CD4-positive, CD25-positive, alpha-beta regulatory T cell (primary cell): ENCODE results near the gene CCDC91. TPM values are rescaled to one million over a fixed set of nuclear protein-coding genes. Genes with fewer than 3 reads are reported as not detected.
A peak's percentile ranks its signal among the peaks of the same experiment; 100 is the strongest.

Source experiments
- ATAC-seq, 2 donors: fragments of 150-1000 bp; cut with Tn5 transposase; one replicate each; pipeline ENCODE4 v1.10.0; 2021; ENCODE audit warnings: low read depth in 2 of 2, moderate number of reproducible peaks in 2 of 2, moderate library complexity in 1 of 2
- DNase-seq, 3 donors: peaks; one replicate each; pipeline versions ENCODE4 v3.0.0 to v3.0.0-alpha.2; 2012 to 2022; ENCODE audit warnings: mixed read lengths in 1 of 3
- H3K27ac ChIP-seq: one replicate; pipeline ENCODE4 v1.7.0; 2013; ENCODE audit warnings: mild to moderate bottlenecking, low read length; ENCODE audit not compliant: insufficient read depth, poor library complexity, severe bottlenecking
- H3K27me3 ChIP-seq: one replicate; pipeline ENCODE4 v1.7.0; 2013; ENCODE audit warnings: low read length; ENCODE audit not compliant: control insufficient read depth, insufficient read depth
- H3K36me3 ChIP-seq: one replicate; pipeline ENCODE4 v1.7.0; 2013; ENCODE audit warnings: mild to moderate bottlenecking, low read length, moderate library complexity; ENCODE audit not compliant: control insufficient read depth, insufficient read depth
- H3K4me1 ChIP-seq: 2 replicates; pipeline ENCODE4 v1.7.0; 2013; ENCODE audit warnings: mild to moderate bottlenecking, low read length; ENCODE audit not compliant: insufficient read depth, control insufficient read depth, poor library complexity, severe bottlenecking
- H3K4me3 ChIP-seq: one replicate; pipeline ENCODE4 v1.7.0; 2013; ENCODE audit warnings: low read depth, mild to moderate bottlenecking, low read length, moderate library complexity
- H3K9me3 ChIP-seq, 2 experiments: 1 replicate in 1 of 2; 2 replicates in 1 of 2; pipeline ENCODE4 v1.7.0; 2013; ENCODE audit warnings: low read length in 2 of 2, mild to moderate bottlenecking in 1 of 2, moderate library complexity in 1 of 2; ENCODE audit not compliant: control insufficient read depth in 2 of 2
- H3K27ac Mint-ChIP-seq, 3 donors: one replicate each; pipeline ENCODE4 v1.8.0; 2020 to 2022; ENCODE audit warnings: mild to moderate bottlenecking in 3 of 3, mixed read lengths in 3 of 3, moderate library complexity in 2 of 3
- H3K27me3 Mint-ChIP-seq: one replicate; pipeline ENCODE4 v1.8.0; 2022; ENCODE audit warnings: mild to moderate bottlenecking, mixed read lengths
- H3K36me3 Mint-ChIP-seq: one replicate; pipeline ENCODE4 v1.8.0; 2020; ENCODE audit warnings: mixed read lengths
- H3K4me1 Mint-ChIP-seq, 4 donors: one replicate each; pipeline ENCODE4 v1.8.0; 2020 to 2022; ENCODE audit warnings: mixed read lengths in 4 of 4, mild to moderate bottlenecking in 1 of 4
- H3K4me3 Mint-ChIP-seq, 4 donors: one replicate each; pipeline ENCODE4 v1.8.0; 2020 to 2022; ENCODE audit warnings: mild to moderate bottlenecking in 4 of 4, mixed read lengths in 4 of 4, moderate library complexity in 3 of 4
- H3K9me3 Mint-ChIP-seq, 7 donors: one replicate each; pipeline ENCODE4 v1.8.0; 2020 to 2022; ENCODE audit warnings: mixed read lengths in 7 of 7, mild to moderate bottlenecking in 3 of 7, moderate library complexity in 2 of 7
- polyA plus RNA-seq, 4 donors: library from polyadenylated mRNA; unstranded; fragments of 300-500 nt; fragmentation: Illumina TruSeq; gene quantifications; one replicate each; pipeline ENCODE4 v1.2.3, GENCODE V29; 2021
- total RNA-seq: library from RNA; stranded (reverse); gene quantifications from one replicate; pipeline ENCODE4 v1.2.3, GENCODE V29; 2022

The CCDC91 gene
- total and polyA plus RNA-seq, 5 donors from 2014 or later = 59.4 to 74.0 (median 66.2) TPM

DNA sequence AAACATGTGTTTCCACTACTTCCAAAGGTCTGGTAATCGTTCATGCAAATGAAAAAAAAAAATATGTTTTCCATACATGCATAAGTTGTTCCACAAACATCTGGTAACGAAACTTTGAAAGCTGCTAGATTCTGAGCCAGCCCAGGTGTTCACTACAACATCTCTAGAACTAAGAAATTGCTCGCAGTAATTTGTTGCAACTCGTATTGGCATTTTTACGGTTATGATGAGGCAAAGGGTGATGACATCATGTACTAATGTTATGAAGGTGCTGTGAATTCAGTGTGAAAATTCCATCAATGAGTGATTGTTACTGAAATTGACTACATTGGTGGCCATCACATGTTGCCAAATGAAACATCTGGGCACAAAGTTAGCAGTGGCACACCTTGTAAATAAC, 31.9 kb upstream of the CCDC91 start:
- Histone ChIP-seq H3K36me3 (no peaks in the 10 kb centered on the region), H3K4me3 (no peak overlapping the region), H3K9me3 (no peaks in the 10 kb centered on the region), H3K27me3 (no peaks in the 10 kb centered on the region), H3K4me1 (no peaks in the 10 kb centered on the region), H3K27ac (no peak overlapping the region)
- Mint-ChIP-seq H3K4me1 (no peaks in the 10 kb centered on the region), H3K27ac (no peak overlapping the region), H3K36me3 (peaks cover 13% of the 10 kb centered on the region), H3K9me3 (peaks cover 0 to 2% (median 0%) of the 10 kb centered on the region in 7 donors), H3K4me3 (no peak overlapping the region), H3K27me3 (no peaks in the 10 kb centered on the region)
- DNase-seq (no peak), ATAC-seq (no peak)

DNA sequence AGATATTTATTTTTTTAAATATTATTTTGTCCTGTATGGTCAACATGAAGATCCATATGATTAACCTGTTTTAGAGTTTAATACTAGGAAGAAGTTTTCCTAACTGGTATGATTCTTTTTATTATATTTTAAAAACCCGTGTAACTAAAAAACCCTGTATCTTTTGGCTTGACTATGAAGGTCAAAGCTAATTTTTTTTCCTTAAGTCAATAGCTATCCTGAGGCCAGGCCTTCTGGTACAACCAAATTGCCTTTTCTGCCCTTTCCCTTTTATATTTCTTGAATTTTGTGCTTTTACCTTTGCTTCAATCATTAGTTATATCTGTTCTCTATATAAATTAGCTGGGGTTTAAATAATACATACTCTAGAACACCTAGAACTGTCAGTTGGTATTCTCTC, 30.6 kb upstream of the CCDC91 start:
- Histone ChIP-seq H3K4me1 (no peaks in the 10 kb centered on the region), H3K9me3 (no peaks in the 10 kb centered on the region), H3K27me3 (no peaks in the 10 kb centered on the region), H3K27ac (no peak overlapping the region), H3K36me3 (no peaks in the 10 kb centered on the region), H3K4me3 (no peak overlapping the region)
- Mint-ChIP-seq H3K9me3 (peaks cover 0 to 1% (median 0%) of the 10 kb centered on the region in 7 donors), H3K27ac (no peak overlapping the region), H3K36me3 (peaks cover 13% of the 10 kb centered on the region), H3K27me3 (no peaks in the 10 kb centered on the region), H3K4me1 (no peaks in the 10 kb centered on the region), H3K4me3 (no peak overlapping the region)
- no peak for DNase-seq
- no peak for ATAC-seq

DNA sequence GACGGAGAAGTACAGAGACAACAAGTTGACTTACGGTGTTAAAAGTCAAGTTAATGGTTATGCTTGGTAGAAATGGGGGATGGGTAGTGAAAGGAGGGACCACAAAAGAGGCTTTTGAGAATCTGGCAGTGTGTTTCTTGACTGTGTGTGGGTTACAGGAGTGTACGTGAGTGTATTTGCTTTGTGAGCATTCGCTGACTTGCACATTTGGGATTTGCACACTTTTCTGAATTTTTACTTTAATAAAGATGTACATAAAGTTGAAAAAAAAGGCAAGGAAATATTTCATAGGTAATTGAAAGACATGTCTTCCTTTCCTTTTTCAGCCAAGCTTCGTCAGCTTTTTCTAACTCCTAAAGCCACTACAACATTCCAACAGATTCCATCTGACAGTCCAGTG, 28.6 kb upstream of the CCDC91 start:
- Mint-ChIP-seq H3K4me3 (no peak overlapping the region), H3K27me3 (no peaks in the 10 kb centered on the region), H3K4me1 (no peaks in the 10 kb centered on the region), H3K9me3 (peaks cover 0 to 1% (median 0%) of the 10 kb centered on the region in 7 donors), H3K27ac (no peak overlapping the region), H3K36me3 (peaks cover 11% of the 10 kb centered on the region)
- Histone ChIP-seq H3K27me3 (no peaks in the 10 kb centered on the region), H3K36me3 (no peaks in the 10 kb centered on the region), H3K4me3 (no peak overlapping the region), H3K27ac (no peak overlapping the region), H3K9me3 (no peaks in the 10 kb centered on the region), H3K4me1 (no peaks in the 10 kb centered on the region)
- ATAC-seq (no peak), DNase-seq (no peak)

DNA sequence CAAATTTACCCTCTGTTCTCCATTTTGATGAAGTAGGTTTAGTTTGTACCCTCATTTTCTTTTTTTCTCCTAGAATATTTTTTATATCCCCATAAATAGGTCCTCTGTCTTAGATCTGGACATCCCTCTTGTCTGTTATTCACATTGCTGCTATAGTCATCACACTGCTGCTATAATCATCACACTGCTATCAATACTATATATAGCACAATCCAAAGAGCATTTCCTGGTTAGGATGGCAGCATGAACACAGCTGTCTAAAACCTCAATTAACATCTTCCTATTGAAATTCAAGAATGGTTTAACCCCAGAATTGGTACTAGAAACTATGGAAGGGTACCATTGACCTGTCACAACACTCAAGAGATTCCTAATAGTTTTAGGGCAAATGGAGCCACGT, 27.6 kb upstream of the CCDC91 start:
- no peaks in the 10 kb centered on the region for H3K9me3 ChIP-seq
- Mint-ChIP-seq H3K4me1 (no peaks in the 10 kb centered on the region), H3K27me3 (no peaks in the 10 kb centered on the region), H3K27ac (no peak overlapping the region), H3K36me3 (peaks cover 7% of the 10 kb centered on the region), H3K4me3 (no peak overlapping the region), H3K9me3 (peaks cover 0 to 1% (median 0%) of the 10 kb centered on the region in 7 donors)
- H3K27ac ChIP-seq = no peak overlapping the region
- no peak overlapping the region for H3K4me3 ChIP-seq
- ATAC-seq = no peak
- H3K36me3 ChIP-seq = no peaks in the 10 kb centered on the region
- DNase-seq = no peak
- H3K4me1 ChIP-seq = no peaks in the 10 kb centered on the region
- H3K27me3 ChIP-seq = no peaks in the 10 kb centered on the region

DNA sequence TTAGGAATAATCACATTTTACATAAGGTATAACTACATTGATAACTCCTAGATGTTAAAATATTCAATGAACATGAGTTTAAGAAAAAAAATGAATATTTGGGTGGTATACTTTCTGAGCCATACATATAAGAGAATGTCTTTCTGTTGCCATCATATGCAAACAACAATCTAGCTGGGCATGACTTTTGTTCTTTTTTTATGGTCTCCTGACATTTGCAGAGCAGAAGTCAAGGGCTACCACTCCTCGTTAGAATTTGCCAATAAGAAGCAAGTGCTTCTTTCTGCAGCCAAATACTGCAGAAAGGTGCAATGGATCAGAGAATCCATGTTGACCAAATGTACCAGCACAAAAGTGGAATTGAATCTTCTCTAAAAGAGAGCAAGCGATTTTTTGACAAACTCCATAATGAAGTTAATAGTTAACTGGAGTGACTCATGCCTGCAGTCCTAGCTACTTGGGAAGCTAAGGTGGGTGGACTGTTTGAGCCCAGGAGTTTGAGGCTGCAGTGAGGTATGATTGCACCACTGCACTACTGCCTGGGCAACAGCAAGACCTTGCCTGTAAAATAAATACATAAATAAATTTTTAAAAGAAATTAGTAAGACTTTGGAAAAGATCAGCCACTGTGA, 25.5 kb upstream of the CCDC91 start:
- Mint-ChIP-seq H3K27ac (no peak overlapping the region), H3K36me3 (peaks cover 7% of the 10 kb centered on the region)
- DNase-seq = no peak

DNA sequence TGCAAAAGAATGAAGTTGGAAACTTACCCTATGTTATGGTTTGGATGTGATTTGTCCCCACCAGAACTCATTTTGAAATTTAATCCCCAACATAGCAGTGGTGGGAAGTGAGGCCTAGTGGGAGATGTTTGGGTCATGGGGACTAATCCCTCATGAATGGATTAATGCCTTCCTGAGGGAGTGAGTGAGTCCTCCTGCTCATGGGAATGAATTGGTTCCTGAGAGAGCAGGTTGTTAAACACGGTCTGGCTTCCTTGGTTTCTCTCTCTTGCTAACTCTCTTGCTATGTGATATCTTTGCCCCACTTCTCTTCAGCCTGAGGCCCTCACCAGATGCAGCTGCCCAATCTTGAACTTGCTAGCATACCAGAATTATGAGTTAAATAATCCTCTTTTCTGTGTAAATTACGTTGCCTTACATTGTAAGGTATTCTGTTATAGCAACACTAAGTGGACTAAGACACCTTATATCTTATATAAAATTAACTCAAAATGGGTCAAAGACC, 22.2 kb upstream of the CCDC91 start:
- DNase-seq (no peak), ATAC-seq (no peak)
- Histone ChIP-seq H3K4me1 (no peaks in the 10 kb centered on the region), H3K27me3 (no peaks in the 10 kb centered on the region), H3K9me3 (no peaks in the 10 kb centered on the region), H3K36me3 (no peaks in the 10 kb centered on the region), H3K27ac (no peak overlapping the region), H3K4me3 (no peak overlapping the region)
- H3K9me3 Mint-ChIP-seq = peaks cover 0 to 2% (median 0%) of the 10 kb centered on the region in 7 donors
- H3K4me3 Mint-ChIP-seq = no peak overlapping the region
- H3K27me3 Mint-ChIP-seq = no peaks in the 10 kb centered on the region
- peaks cover 7 to 10% (median 8%) of the 10 kb centered on the region in 4 donors for H3K4me1 Mint-ChIP-seq
- H3K36me3 Mint-ChIP-seq = no peaks in the 10 kb centered on the region
- no peak overlapping the region for H3K27ac Mint-ChIP-seq

More for the DNA sequence above, 25.5 kb upstream of the CCDC91 start:
- Histone ChIP-seq H3K4me3 (no peak overlapping the region), H3K9me3 (no peaks in the 10 kb centered on the region), H3K27ac (no peak overlapping the region), H3K27me3 (no peaks in the 10 kb centered on the region), H3K36me3 (no peaks in the 10 kb centered on the region), H3K4me1 (no peaks in the 10 kb centered on the region)
- no peak overlapping the region for H3K4me3 Mint-ChIP-seq
- no peaks in the 10 kb centered on the region for H3K4me1 Mint-ChIP-seq
- H3K27me3 Mint-ChIP-seq = no peaks in the 10 kb centered on the region
- peaks cover 0 to 3% (median 0%) of the 10 kb centered on the region in 7 donors for H3K9me3 Mint-ChIP-seq
- no peak for ATAC-seq

DNA sequence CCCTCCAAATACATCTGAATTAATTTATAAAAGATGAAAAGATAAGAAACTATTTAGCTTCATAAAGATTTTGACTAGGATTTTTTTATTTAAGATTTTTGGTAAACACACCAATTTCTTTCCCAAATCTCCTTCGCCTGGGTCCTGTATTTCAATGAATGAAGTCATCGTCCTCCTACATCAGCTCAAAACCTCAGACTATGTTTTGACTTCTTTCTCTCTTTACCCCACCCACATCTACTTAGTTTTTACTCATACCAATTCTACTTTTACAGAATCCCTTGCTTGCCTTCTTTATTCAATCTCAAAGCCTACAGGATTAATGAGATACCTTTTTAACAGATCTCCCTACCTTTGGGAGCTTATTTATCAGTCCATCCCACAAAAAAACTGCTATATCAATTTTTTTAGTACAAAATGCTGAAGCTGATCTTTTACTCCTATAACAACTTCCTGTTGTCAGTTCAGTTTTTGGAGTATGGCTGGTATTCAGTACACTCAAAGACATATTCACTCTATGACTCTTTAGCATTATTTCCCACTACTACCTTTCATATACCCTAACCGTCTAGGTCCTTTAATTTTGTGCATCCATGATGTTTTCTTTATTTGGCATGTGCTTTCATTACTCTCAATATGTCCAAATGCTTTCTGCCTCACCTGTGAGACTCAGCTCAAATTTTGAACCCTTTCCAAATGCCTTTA, 18.7 kb upstream of the CCDC91 start:
- Mint-ChIP-seq H3K4me3 (no peak overlapping the region), H3K4me1 (peaks cover 7 to 10% (median 8%) of the 10 kb centered on the region in 4 donors), H3K27me3 (no peaks in the 10 kb centered on the region), H3K27ac (peak overlapping the region; percentile 28 to 45 (median 28)), H3K36me3 (peaks cover 7% of the 10 kb centered on the region), H3K9me3 (peaks cover 0 to 5% (median 0%) of the 10 kb centered on the region in 7 donors)
- Histone ChIP-seq H3K4me1 (no peaks in the 10 kb centered on the region), H3K9me3 (no peaks in the 10 kb centered on the region), H3K36me3 (no peaks in the 10 kb centered on the region), H3K4me3 (no peak overlapping the region), H3K27me3 (no peaks in the 10 kb centered on the region), H3K27ac (no peak overlapping the region)
- ATAC-seq (no peak), DNase-seq (no peak)
